Measurements from ENCODE around the gene SLC24A4. TPM values are rescaled to one million over a fixed set of nuclear protein-coding genes. Genes with fewer than 3 reads are reported as not detected.
"Not testable (repeated sequence)": the region's sequence is repeated elsewhere in the genome, so short reads cannot be mapped to it uniquely, and the experiment has no call there.

SLC24A4 gene
- total RNA-seq, 2 donors from 2014 or later, result not detected

- H3K9me3 Mint-ChIP-seq; ATAC-seq (replicated peaks in 1 of 2); H3K4me1 Mint-ChIP-seq (ENCODE audit: low read depth); H3K36me3 Mint-ChIP-seq (ENCODE audit: insufficient read depth in 2 of 2); H3K27ac Mint-ChIP-seq; H3K4me3 Mint-ChIP-seq; H3K27me3 Mint-ChIP-seq (ENCODE audit: low read depth); DNase-seq: not testable (repeated sequence)
These were observed 79.5 kb downstream of the SLC24A4 start for GRCh38 chr14:92402500-92402899.

DNA sequence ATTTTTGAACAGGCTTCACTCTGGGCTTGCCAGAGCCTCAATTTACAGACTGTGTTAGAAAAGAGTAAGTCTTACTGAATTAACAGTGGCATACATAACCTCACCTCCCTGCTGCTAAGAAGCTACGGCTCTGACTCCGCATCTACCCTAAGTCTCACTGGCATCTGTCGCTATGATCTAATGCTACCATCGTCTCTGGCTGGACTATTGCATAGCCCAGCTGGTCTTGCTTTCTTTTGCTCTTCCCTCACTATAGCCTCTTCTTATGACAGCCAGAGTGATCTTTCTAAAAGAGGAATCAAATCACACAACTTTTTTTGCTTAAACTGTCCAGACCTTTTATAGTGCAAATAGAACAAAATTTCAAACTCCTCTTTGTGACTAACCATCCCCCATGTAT lies 81.1 kb downstream of the SLC24A4 start:
- ATAC-seq (replicated peaks in 1 of 2) (no peak), DNase-seq (no peak)
- Mint-ChIP-seq H3K4me1 (ENCODE audit: low read depth) (no peaks in the 10 kb centered on the region), H3K9me3 (peaks cover 2 to 3% of the 10 kb centered on the region in 2 donors), H3K4me3 (no peak overlapping the region), H3K36me3 (ENCODE audit: insufficient read depth in 2 of 2) (no peaks in the 10 kb centered on the region), H3K27ac (no peak overlapping the region), H3K27me3 (ENCODE audit: low read depth) (no peaks in the 10 kb centered on the region)

GRCh38 chr14:92404421-92404820 lies 81.5 kb downstream of the SLC24A4 start:
- Mint-ChIP-seq H3K27me3 (ENCODE audit: low read depth) (no peaks in the 10 kb centered on the region), H3K9me3 (peaks cover 2 to 3% of the 10 kb centered on the region in 2 donors), H3K36me3 (ENCODE audit: insufficient read depth in 2 of 2) (no peaks in the 10 kb centered on the region), H3K27ac (no peak overlapping the region), H3K4me1 (ENCODE audit: low read depth) (no peaks in the 10 kb centered on the region), H3K4me3 (no peak overlapping the region)
- ATAC-seq (replicated peaks in 1 of 2) (no peak), DNase-seq (no peak)

DNA sequence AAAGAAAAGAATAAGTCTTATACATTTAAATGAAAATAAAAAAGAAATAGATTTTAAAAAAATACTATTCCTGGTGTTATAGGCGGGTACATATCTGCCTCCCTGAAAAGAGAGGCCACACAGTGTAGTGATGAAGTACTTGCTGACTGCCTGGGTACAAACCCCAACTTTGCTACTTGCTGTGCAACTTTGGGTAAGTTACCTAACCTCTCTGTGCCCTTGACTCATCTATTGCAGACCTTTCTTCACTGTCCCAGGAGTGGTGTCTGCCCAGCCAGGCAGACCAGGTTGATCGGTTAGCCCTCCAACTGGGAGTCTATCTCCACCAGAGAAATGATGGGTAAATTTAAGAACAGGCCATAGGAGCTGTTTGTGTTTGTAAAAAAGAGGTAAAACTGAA lies 82.0 kb downstream of the SLC24A4 start:
- no peak overlapping the region for H3K4me3 Mint-ChIP-seq
- H3K27ac Mint-ChIP-seq, result no peak overlapping the region
- no peaks in the 10 kb centered on the region for H3K36me3 Mint-ChIP-seq (ENCODE audit: insufficient read depth in 2 of 2)
- H3K4me1 Mint-ChIP-seq (ENCODE audit: low read depth), result no peaks in the 10 kb centered on the region
- H3K9me3 Mint-ChIP-seq, result peaks cover 2 to 3% of the 10 kb centered on the region in 2 donors
- no peak for DNase-seq
- no peaks in the 10 kb centered on the region for H3K27me3 Mint-ChIP-seq (ENCODE audit: low read depth)
- no peak for ATAC-seq (replicated peaks in 1 of 2)

DNA sequence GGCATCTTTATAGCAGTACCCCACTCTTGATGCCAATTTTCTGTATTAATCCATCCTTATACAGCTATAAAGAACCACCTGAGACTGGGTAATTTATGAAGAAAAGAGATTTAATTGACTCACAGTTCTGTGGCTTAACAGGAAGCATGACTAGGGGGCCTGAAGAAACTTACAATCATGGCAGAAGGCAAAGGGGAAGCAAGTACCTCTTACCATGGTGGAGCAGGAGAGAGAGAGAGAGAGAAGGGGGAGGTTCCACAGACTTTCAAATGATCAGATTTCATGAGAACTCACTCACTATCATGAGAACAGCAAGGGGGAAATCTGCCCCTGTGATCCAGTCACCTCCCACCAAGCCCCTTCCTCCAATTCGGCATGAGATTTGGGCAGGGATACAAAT lies 84.4 kb downstream of the SLC24A4 start:
- Mint-ChIP-seq H3K36me3 (ENCODE audit: insufficient read depth in 2 of 2) (no peaks in the 10 kb centered on the region), H3K9me3 (peaks cover 2 to 3% of the 10 kb centered on the region in 2 donors), H3K4me3 (no peak overlapping the region), H3K27me3 (ENCODE audit: low read depth) (peaks cover 6% of the 10 kb centered on the region), H3K27ac (no peak overlapping the region), H3K4me1 (ENCODE audit: low read depth) (no peaks in the 10 kb centered on the region)
- DNase-seq (no peak), ATAC-seq (replicated peaks in 1 of 2) (no peak)

GRCh38 chr14:92409043-92409442 lies 86.1 kb downstream of the SLC24A4 start:
- Mint-ChIP-seq H3K4me3 (no peak overlapping the region), H3K4me1 (ENCODE audit: low read depth) (no peaks in the 10 kb centered on the region), H3K9me3 (peaks cover 2 to 3% of the 10 kb centered on the region in 2 donors), H3K36me3 (ENCODE audit: insufficient read depth in 2 of 2) (no peaks in the 10 kb centered on the region), H3K27me3 (ENCODE audit: low read depth) (peaks cover 18% of the 10 kb centered on the region), H3K27ac (no peak overlapping the region)
- ATAC-seq (replicated peaks in 1 of 2) (no peak), DNase-seq (no peak)

GRCh38 chr14:92411135-92411534 lies 88.2 kb downstream of the SLC24A4 start:
- Mint-ChIP-seq H3K4me3 (no peak overlapping the region), H3K36me3 (ENCODE audit: insufficient read depth in 2 of 2) (no peaks in the 10 kb centered on the region), H3K27ac (no peak overlapping the region), H3K4me1 (ENCODE audit: low read depth) (no peaks in the 10 kb centered on the region), H3K9me3 (peaks cover 2 to 3% of the 10 kb centered on the region in 2 donors), H3K27me3 (ENCODE audit: low read depth) (peaks cover 18% of the 10 kb centered on the region)
- DNase-seq (no peak), ATAC-seq (replicated peaks in 1 of 2) (no peak)

- DNase-seq (no peak), ATAC-seq (replicated peaks in 1 of 2) (no peak)
- Mint-ChIP-seq H3K36me3 (ENCODE audit: insufficient read depth in 2 of 2) (no peaks in the 10 kb centered on the region), H3K4me1 (ENCODE audit: low read depth) (no peaks in the 10 kb centered on the region), H3K4me3 (no peak overlapping the region), H3K27ac (no peak overlapping the region), H3K9me3 (peaks cover under 1 to 3% of the 10 kb centered on the region in 2 donors), H3K27me3 (ENCODE audit: low read depth) (peaks cover 18% of the 10 kb centered on the region)
These were observed 89.0 kb downstream of the SLC24A4 start for GRCh38 chr14:92411941-92412340.

GRCh38 chr14:92412912-92413311 lies 89.9 kb downstream of the SLC24A4 start:
- no peak for DNase-seq
- Mint-ChIP-seq H3K36me3 (ENCODE audit: insufficient read depth in 2 of 2) (no peaks in the 10 kb centered on the region), H3K27ac (no peak overlapping the region), H3K27me3 (ENCODE audit: low read depth) (peaks cover 18% of the 10 kb centered on the region), H3K4me3 (no peak overlapping the region), H3K4me1 (ENCODE audit: low read depth) (no peaks in the 10 kb centered on the region), H3K9me3 (no peaks in the 10 kb centered on the region)
- no peak for ATAC-seq (replicated peaks in 1 of 2)

DNA sequence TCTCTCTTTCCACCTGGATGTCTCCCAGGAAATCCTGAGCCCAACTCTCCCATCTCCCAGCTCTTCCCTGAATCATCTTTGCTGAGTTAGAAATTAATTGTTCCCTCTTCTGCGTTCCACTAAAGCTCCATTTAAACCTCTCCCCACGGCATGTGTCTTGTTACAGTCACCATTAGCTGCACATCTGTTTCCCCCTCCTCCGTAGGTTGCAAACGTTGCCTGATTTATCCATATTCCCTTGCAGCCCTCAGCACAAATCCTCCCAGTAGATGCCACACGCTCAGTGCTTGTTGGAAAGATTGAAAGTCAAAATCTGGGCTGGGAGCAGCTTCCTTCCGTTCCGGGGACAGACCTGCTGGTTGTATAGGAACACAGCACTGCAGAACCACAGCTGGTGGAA lies 90.4 kb downstream of the SLC24A4 start:
- Mint-ChIP-seq H3K9me3 (no peaks in the 10 kb centered on the region), H3K27me3 (ENCODE audit: low read depth) (peaks cover 18% of the 10 kb centered on the region), H3K4me3 (no peak overlapping the region), H3K27ac (no peak overlapping the region), H3K36me3 (ENCODE audit: insufficient read depth in 2 of 2) (no peaks in the 10 kb centered on the region), H3K4me1 (ENCODE audit: low read depth) (no peaks in the 10 kb centered on the region)
- DNase-seq (no peak), ATAC-seq (replicated peaks in 1 of 2) (no peak)

DNA sequence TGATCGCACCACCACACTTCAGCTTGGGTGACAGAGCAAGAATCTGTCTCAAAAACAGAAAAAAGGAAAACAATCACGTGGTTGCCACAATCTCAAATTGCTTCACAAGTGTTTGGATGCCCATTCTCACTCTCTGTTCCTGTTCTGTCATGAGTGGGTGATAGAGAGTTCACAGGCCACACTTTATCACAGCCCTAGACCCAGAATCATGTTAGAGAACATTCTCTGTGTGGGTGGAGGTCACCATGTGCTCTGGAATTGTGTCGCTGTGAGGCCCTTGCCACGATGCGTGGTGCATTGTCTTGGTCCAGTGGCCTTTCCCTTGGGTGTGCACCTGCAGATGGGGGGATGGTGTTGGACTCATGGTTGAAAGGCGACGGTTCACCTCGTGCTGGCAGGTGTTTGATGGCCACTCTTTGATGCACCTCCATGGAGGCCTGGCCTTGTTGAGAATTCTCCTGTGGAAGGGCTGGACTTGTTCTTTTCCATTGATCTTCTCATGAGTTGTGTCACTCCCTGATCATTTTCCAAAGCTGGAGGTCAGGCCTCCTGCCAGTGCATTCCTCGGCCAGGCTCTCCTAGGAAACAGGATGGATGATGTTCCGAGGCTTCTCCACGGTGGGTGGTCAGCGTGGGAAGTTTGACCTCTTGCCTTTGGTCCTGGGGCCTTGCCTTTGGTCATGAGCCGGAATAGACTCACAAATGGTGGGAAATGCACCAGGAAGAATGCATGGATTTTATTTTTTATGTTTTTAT lies 91.9 kb downstream of the SLC24A4 start:
- DNase-seq (no peak), ATAC-seq (replicated peaks in 1 of 2) (no peak)
- Mint-ChIP-seq H3K9me3 (no peaks in the 10 kb centered on the region), H3K27ac (no peak overlapping the region), H3K36me3 (ENCODE audit: insufficient read depth in 2 of 2) (no peaks in the 10 kb centered on the region), H3K4me3 (no peak overlapping the region), H3K27me3 (ENCODE audit: low read depth) (peaks cover 18% of the 10 kb centered on the region), H3K4me1 (ENCODE audit: low read depth) (no peaks in the 10 kb centered on the region)

DNA sequence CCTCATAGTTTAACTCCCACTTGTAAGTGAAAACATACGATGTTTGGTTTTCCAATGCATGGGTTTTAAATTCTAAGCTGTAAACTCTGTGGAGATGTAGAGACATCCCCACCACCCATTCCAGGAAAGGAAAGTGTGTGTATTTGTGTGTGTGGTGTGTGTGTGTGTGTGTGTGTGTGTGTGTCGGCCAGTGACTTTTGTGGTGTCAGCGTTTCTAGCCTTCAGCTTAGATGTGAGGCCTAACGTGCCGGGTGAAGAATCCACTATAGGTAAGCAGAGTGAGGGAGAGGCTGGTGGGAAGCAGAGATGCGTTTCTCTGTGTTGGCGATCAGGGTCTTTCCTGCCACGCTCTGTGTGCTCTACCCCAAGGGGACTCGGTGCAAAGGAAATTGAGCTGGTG lies 93.0 kb downstream of the SLC24A4 start:
- Mint-ChIP-seq H3K27ac (no peak overlapping the region), H3K36me3 (ENCODE audit: insufficient read depth in 2 of 2) (no peaks in the 10 kb centered on the region), H3K4me3 (no peak overlapping the region), H3K9me3 (no peaks in the 10 kb centered on the region), H3K4me1 (ENCODE audit: low read depth) (no peaks in the 10 kb centered on the region), H3K27me3 (ENCODE audit: low read depth) (peaks cover 18% of the 10 kb centered on the region)
- ATAC-seq (replicated peaks in 1 of 2) (no peak), DNase-seq (no peak)

GRCh38 chr14:92416544-92416943 lies 93.6 kb downstream of the SLC24A4 start:
- no peak overlapping the region for H3K27ac Mint-ChIP-seq
- no peak overlapping the region for H3K4me3 Mint-ChIP-seq
- H3K4me1 Mint-ChIP-seq (ENCODE audit: low read depth), result no peaks in the 10 kb centered on the region
- H3K27me3 Mint-ChIP-seq (ENCODE audit: low read depth), result peaks cover 16% of the 10 kb centered on the region
- DNase-seq, result no peak
- H3K36me3 Mint-ChIP-seq (ENCODE audit: insufficient read depth in 2 of 2), result no peaks in the 10 kb centered on the region
- ATAC-seq (replicated peaks in 1 of 2), result no peak
- H3K9me3 Mint-ChIP-seq, result no peaks in the 10 kb centered on the region

DNA sequence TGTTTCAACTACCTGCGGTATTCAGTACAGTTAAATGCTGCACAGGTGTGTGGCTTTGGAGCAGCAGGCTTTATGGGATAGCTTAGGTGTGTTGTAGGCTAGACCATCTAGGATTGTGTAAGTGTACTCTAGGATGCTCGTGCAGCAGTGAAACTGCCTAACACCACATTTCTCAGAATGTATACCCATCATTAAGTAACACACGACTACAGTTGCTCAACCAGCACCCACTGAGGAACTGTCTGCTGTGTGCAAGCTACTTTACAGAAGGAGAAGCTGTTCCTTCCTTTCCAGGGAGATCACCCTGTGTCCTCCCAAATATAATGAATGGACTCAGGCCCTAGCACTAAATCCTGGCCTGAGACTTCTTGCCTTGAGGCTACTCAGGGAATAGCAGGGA lies 94.8 kb downstream of the SLC24A4 start:
- H3K4me1 Mint-ChIP-seq (ENCODE audit: low read depth), result no peaks in the 10 kb centered on the region
- ATAC-seq (replicated peaks in 1 of 2) (no peak), DNase-seq (no peak)
- no peaks in the 10 kb centered on the region for H3K9me3 Mint-ChIP-seq
- H3K36me3 Mint-ChIP-seq (ENCODE audit: insufficient read depth in 2 of 2), result no peaks in the 10 kb centered on the region
- H3K27ac Mint-ChIP-seq, result no peak overlapping the region
- H3K27me3 Mint-ChIP-seq (ENCODE audit: low read depth), result peaks cover 8% of the 10 kb centered on the region
- no peak overlapping the region for H3K4me3 Mint-ChIP-seq
